HG03439 (cell line): Measurements from ENCODE around the gene ROR1.
"Not testable (repeated sequence)": the region's sequence is repeated elsewhere in the genome, so short reads cannot be mapped to it uniquely, and the experiment has no call there.

Experiments
- ATAC-seq: cut with Tn5 transposase; IDR thresholded peaks from one replicate; pipeline ENCODE4 v1.9.1; 2021; ENCODE audit warnings: mild to moderate bottlenecking, moderate library complexity; ENCODE audit not compliant: unreplicated experiment

The ROR1 gene

DNA sequence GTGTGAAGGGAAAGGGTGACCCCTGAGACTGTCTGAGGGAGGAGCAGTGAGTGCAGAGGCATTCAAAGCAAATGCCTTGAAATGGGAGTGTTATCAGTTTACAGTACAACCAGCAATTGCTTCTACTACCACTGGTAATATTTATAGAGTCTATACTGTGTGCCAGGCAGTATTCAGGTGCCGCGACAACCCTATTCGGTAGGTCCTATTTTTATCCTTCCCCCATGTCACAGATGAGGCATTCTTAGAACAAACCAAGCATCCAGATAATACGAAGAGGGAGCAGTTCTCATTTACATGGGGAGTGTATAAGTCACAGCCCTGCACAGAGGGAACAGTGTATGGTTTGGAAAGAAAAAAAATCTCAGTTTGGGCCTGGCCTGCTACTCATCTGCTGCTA lies 18.3 kb downstream of the ROR1 start:
- ATAC-seq = no peak

DNA sequence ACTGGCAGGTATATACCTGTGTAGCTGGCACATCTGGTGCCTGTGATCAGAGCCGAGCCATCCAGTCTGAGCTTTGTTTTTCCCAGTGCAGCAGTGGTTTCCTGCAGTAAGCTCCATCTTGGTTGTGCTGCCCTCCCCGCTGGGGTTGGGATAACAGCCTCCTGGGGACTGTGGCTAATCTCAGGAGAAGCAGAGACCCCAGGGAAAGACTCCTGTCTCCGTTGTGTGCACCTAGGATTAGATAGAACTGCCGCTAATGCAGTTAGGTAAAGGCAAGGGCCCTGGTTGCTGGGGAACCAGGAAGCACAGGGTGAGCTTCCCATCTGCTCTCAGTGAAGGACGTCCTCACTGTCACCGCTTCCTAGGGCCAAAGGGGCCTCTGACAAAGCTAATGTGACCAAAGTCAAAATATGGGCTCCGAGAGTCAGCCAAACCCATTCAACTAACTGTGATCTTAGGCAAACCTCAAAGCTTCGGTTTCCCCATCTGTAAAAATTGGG lies 20.0 kb downstream of the ROR1 start:
- no peak for ATAC-seq

DNA sequence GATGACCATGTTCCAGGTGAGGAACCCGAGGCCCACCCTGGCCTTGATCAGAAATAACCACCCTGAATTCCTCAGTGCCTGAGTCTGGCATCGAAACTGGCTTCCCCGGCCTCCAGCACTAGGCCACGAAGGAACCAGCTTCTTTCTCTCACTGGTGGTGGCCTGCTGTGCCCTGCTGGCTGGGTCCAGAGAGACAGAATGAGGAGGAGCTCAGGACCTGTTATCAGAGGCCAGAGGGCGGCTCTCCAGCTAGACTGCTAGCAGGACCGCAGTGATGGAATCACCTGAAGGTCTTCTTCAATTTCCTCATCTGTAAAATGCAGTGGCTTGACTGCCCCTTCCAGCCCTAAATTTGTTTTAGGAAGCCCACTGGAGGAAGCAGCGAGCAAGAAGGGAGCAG lies 20.5 kb downstream of the ROR1 start:
- ATAC-seq = no peak

DNA sequence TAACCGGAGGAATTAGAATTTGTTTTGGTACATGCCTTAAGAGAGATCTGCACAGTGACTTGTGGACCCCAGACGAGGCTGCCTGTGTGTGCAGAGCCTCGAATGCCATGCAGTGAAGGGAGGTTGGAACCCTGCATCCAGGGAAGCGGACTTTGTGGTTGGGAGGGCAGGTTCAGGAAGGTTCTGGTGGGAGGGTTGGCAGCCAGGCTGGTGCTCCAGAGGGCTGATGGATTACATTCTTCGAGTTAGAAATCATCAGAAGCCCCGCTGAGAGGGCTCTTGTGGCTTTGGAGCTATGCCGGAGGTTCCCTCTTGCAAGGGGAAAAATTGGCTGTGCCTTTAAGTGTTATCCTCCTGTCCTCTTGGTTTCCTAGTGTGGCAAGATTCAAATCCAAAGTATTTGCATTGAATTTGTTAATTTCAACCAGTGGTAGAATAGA lies 21.1 kb downstream of the ROR1 start:
- ATAC-seq = no peak

DNA sequence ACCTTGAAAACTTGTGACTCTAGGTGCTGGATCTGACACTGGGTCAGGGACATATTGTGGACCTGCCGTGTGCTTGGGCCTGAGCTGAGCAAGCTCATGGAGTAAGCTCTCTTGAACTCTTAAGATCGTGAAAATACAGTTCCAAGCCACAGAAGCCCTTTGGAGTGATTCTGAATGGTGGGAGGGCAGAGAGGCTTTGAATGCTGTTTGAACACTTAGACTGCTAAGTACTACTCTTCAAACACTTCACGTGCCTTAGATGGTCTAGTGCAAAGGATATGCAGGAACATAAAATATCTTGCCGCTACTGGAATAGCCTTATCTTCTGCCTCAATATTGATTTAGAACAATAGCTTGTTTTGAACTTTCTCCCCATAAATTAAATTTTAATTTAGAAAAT lies 21.6 kb downstream of the ROR1 start:
- ATAC-seq = no peak

DNA sequence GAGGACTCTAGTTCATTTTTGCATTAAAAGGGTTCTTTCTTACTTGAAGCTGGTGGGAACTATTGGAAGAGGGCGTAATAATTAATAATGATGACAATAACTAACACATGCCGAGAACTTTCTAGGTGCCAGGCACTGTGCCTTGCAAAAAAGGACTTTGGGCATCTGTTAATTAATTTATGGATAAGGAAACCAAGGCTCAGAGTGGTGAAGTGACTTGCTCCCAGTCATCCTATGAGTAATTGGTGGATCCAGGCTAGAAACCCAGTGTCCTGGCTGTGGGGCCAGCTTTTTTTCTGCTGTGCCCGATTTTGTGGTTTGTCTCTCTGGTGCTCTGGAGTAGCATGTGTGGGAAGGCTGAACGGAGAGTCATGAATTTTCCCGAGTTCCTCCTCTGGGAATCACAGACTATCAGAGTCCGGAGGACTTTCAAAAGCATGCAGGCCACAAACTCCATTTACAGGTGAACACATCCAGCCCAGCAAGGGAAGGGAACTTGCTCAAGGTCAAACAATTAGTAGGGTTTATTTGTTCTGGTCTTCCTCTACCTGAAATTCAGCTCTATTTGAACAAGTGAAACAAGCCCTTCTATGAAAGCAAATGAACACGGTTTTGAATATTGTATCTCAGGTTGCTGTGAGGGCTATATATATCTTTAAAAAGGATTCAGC lies 23.4 kb downstream of the ROR1 start:
- no peak for ATAC-seq

DNA sequence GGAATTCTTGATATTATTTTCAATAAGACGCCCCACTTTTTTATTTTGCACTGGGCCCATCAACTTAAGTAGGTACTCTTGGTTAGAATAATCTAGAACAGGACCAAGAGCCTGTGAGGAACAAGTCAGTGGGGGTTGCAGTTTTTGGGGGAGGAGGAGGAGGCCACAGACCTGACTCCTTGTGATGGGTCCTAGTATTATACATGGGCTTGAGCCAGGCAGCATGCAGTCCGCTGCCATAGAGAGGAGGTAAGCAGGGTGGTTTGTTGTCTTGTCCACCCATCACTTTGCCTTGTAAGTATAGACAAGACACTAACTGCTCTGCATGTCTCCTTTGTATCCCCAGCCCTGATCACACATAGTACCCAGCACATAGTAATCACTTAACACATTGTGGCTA lies 24.5 kb downstream of the ROR1 start:
- ATAC-seq = no peak

DNA sequence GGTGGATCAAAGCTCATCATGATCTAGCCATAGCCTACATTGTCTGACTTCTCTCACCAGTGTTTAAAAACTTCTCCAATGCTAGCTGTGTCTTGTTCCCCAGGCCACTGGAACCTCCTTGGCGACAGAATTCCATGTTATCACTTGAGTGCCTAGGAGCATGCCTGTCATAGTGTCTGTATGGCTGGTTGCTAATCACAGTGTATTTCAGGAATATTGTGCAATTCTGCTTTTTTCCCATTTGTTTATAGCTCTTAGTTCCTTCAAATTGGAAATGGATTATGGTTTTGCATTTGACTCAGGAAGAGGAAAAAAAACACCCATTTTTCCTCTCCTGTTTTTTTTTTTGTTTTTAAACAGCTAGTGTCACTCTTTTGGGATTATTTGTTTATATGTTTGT lies 25.5 kb downstream of the ROR1 start:
- ATAC-seq = no peak

DNA sequence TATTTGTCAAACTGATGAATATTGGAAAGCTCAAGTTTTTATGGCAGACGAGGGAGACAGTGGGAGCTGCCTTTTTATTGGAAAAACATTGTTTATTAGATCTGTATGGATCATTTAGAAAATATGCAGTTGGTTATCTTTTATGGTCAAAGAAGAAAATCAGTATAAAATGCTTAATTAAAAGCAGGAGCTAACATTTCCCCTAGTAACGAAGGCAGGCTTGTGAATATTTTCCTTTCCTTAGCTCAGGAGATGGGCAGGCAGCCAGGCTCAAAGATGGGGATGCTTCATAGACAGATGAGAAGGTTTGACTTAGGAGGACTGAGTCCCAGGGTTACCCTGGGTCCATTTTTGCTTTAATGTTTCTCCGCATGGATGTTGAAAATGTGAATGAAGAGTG lies 26.0 kb downstream of the ROR1 start:
- ATAC-seq = no peak

DNA sequence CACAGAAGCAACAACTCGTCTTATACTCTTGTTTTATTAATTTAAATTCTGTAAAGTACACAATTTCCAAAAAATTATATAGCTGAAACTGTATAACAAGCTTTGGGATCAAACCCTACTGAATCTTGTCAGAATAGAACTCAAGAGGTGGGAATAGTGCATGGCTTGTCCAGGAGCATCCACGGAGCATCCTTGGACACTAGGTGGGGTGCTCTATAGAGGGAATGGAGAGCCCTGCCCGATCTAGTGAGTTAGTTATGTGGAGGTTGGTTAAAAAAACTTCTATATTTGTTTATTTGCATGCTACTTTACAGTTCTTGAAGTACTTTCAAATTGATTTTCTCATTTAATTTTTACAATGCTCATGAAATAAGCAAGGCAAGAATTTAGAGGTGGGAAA lies 28.3 kb downstream of the ROR1 start:
- ATAC-seq = no peak

DNA sequence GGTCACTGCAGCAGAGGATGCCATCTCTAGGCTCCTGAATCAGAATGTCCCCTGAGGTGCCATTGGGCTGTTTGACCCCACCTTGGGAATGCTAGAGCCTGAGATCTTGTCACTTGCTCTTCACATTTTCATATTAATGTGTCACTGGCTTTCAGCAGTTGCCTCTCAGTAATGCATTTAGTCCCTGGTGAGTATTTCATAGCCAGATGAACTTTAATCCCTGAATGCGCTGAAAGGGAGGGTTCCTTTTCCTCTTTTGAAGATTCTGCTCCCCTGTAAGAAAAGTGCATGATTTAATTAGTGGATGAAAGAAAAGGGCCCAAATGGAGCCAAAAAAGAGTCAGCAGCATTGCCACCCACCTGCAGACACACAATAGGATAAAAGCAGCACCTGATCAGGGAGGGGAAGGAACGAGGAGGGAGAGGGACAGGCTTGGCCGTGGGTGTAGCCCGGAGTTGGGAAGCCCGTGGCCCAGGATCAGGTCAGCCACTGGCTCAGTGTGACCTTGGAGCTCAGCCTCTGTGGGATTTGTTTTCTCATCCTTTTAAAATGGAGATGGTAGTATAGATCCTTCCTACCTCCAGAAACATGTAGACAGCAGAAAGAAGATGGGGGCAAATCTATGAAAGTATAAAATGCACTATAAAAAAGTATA lies 31.1 kb downstream of the ROR1 start:
- ATAC-seq = no peak

DNA sequence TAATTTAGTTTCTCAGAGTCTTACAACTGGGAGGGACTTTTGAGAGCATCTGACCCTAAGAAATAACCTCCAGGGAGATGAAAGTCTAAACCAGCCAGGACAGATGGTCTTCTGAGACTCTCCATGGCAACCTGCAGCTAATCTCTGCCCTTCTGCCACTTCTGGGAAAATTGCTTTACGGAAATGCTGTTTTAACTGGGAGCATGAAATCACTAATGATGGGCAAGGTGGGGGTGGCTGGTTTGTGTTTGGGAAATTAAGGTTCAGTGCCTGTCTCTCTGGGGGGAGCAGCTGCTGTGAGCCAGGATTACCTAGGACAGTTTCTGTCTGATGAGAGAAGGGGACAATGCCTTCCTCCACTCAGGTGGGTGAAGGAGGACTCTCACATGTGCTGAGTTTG lies 33.2 kb downstream of the ROR1 start:
- no peak for ATAC-seq

DNA sequence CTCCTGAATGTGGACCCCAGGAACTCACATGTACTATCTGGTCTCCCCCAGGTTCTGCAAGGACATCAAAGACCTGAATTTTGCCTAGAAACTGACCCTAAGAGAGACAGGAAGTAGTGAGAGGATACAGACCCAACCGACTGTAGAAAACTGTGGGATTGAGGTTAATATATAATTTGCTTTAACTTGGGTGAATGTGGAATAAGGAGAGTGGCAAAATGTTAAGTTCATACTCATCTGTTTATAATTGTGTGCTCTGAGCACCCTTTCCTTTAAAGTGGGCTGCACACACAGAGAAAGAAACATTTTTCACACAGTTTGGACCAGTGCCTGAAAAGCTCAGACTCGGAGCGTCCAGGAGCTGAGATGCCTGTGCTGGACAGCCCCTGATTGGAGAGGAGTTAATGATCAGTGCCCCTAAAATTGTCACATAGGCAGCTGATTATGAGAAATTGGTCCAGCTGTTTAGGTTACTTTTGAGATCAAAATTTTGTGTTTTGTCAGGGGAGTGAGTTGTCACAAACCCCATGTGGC lies 37.2 kb downstream of the ROR1 start:
- ATAC-seq = no peak

DNA sequence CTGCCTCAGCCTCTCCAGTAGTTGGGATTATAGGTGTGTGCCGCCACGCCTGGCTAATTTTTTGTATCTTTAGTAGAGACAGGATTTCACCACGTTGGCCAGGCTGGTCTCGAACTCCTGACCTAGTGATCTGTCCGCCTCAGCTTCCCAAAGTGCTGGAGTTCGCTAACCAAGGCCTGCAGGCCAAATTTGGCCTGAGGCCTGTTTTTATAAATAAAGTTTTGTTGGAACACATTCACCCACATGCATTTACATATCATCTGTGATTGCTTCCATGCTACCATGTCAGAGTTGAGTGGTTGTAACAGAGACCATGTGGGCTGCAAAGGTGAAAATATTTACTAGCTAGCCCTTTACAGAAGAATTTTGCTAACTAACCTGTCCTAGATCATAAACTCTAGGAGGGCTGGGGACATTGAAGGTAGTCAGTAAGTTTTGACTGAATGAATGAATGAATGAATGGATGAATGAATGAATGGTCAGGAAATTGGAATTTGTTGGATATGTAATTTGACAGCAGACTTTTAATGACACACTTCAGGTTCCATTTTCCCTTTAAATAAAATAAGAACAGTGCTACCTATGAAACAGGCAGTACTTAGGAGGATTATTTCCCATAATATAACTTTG lies 38.4 kb downstream of the ROR1 start:
- ATAC-seq = no peak

DNA sequence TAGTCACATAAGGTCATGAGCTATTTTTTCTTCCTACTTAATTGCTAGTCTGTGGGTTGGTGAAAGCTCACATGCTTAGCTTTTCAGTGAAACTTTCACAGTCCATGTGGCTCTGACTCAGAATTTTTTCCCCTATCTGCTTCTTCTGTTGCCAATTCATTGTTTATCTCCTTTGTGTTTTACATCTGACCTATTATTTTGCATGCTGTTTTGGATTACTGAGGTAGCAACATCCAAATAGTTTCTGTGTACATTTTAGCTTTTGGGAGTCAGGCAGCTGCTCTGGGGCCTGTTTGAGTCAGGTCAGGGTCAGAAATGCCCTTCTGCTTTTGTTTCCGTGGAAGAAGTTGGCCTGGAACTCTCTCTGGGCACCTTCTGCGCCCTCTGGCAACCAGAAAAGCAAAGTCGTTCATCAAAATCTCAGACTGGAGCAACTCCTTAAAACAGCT lies 40.0 kb downstream of the ROR1 start:
- no peak for ATAC-seq

DNA sequence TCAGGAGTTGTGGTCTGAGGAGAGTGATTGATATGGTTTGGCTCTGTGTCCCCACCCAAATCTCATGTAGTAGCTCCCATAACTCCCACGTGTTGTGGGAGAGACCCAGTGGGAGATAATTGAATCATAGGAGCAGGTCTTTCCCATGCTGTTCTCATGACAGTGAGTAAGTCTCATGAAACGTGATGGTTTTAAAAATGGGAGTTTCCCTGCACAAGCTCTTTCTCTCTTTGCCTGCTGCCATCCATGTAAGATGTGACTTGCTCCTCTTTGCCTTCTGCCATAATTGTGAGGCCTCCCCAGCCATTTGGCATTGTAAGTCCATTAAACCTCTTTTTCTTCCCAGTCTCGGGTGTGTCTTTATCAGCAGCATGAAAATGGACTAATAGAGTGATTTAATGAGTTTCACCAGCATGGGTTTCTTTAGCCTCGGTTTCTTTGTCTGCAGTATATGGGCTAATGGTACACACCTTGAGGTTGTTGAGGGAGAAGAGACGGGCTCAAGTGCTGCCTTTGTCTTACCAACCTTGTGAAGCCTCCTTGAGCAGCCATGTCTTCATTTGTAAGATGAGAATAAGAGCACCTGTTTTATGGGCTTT lies 42.5 kb downstream of the ROR1 start:
- not testable (repeated sequence) for ATAC-seq

DNA sequence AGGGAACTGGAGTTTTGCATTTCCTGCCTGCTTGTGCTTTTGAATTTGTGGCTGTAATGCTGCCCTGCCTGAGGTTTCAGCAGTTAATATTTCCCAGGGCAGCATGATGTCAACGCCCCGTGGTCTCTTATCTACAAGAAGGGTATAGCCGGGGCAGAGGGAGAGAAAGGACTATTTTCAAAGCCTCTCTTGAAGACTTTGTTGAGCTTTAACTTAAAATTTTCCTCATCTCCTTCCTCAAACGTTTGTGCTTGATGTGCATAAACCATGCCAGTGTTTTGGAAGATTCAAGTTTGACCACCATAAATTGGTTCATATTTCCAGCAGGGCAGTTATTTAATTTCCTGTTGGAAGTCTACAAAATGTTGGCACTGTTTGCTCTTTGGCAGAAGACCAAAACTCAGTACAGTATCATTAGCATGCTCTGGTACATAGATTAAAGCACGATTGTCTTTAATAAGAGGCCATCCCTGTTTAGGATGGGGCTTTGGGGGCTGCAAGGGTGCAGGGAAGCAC lies 43.4 kb downstream of the ROR1 start:
- ATAC-seq = no peak

DNA sequence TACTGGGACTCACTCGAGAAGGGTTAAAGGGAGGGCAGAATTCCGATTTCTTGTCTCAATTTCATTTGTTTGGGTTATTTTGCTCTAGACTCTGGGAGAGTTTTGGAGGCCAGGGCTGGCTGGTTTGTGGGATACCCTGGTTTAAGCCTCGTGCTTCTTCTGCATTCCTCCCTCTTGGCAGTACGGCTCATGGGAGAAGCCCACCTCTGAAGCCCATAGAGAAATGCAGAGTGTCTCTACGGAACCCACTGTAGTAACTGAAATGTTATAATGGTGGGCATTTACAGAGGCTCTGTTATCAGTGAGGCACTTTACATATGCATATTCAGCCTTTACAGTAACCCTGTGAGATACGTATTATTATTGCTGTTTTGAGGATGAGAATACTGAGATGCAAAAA lies 43.9 kb downstream of the ROR1 start:
- ATAC-seq = no peak

DNA sequence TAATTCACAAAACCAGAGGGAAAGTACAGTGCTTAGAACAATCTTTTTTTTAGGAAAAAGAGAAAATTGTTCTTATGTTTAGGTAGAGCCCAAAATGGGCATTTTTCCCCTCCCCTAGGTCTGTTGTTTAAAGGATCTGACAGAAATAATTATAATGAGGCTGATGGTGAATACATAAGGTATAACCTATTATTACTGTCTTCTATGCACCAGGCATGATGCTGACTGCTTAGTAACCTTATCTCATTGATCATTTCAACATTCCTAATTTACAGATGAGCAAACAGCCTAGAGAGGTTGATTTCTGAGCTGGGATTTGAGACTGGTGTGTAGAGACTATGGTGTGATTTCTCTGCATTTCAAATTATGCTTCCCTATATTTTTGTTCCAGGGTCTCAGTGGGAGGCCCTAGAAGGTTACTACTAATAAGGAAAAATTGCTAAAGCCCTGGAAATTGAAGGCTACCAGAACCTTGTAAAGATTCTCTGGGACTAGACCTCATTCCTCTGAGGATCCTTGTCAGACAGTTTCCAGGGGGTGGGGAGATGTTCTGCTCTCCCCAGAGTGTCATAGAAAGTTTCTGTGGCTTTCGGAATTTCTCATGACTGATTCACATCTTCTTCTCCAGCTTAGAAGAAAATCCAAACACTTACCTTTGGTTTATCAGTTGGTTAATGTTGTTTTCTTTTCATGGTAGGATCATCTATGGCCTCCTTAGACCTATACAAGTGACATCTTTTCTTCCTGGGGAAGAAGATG lies 44.9 kb downstream of the ROR1 start:
- no peak for ATAC-seq

DNA sequence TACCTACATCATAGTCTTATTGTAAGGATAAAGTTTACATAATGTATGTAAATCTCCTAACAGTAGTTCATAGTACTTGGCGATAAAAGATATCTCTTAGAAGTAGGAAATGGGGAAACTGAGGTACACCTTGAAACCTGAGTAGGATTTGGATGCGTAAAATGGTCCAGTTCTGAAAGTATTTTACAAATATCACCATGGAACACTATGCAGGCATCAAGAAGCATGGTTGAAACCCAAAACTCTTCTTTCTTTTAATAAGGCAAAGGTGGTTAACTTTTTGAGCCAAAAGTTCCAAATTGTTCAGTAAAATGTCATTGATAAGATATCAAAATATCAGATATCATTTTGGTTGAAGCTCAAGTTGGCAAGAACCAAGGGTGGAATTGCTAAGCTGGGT lies 46.0 kb downstream of the ROR1 start:
- no peak for ATAC-seq
